Neural cell (in vitro differentiated cells): ENCODE results near the gene PGAM2. TPM values are rescaled to one million over a fixed set of nuclear protein-coding genes. Genes with fewer than 3 reads are reported as not detected.

Experiments used
- H2AFZ ChIP-seq: fragments of 200-600, 300-800 bp; sonication (generic), shearing (Covaris generic); 2 replicates; pipeline ENCODE4 v1.6.0; 2014; ENCODE audit warnings: low read depth, mild to moderate bottlenecking, antibody characterized with exemption, low read length, moderate library complexity
- H3F3A ChIP-seq: fragments of 200-600 bp; shearing (Covaris generic); 2 replicates; pipeline ENCODE4 v1.6.1; 2016; ENCODE audit warnings: mild to moderate bottlenecking, moderate library complexity, mixed read lengths, antibody characterized with exemption, low read length; ENCODE audit not compliant: insufficient read depth, poor library complexity, severe bottlenecking
- H3K27ac ChIP-seq: fragments of 200-600, 300-800 bp; sonication (generic), shearing (Covaris generic); 2 replicates; pipeline ENCODE4 v1.5.1; 2014; ENCODE audit warnings: mild to moderate bottlenecking, low read length, moderate library complexity
- H3K27me3 ChIP-seq: fragments of 300-800, 200-600 bp; sonication (generic), shearing (Covaris generic); 2 replicates; pipeline ENCODE4 v1.6.0; 2014; ENCODE audit warnings: mild to moderate bottlenecking, low read depth, low read length, moderate library complexity; ENCODE audit not compliant: insufficient read depth
- H3K36me3 ChIP-seq: fragments of 300-800, 200-600 bp; sonication (generic), shearing (Covaris generic); 2 replicates; pipeline ENCODE4 v1.5.1; 2014; ENCODE audit warnings: mild to moderate bottlenecking, antibody characterized with exemption, low read length, moderate library complexity; ENCODE audit not compliant: insufficient read depth
- H3K4me2 ChIP-seq: fragments of 300-800, 200-600 bp; sonication (generic), shearing (Covaris generic); 2 replicates; pipeline ENCODE4 v1.6.0; 2014; ENCODE audit warnings: mild to moderate bottlenecking, low read length
- H3K4me3 ChIP-seq: fragments of 300-800, 200-600 bp; sonication (generic), shearing (Covaris generic); 2 replicates; pipeline ENCODE4 v1.5.1; 2014; ENCODE audit warnings: mild to moderate bottlenecking, low read length, moderate library complexity
- H3K79me2 ChIP-seq: fragments of 200-600 bp; shearing (Covaris generic); replicated peaks from 2 replicates; pipeline ENCODE4 v1.6.0; 2014; ENCODE audit warnings: mild to moderate bottlenecking, low read length, moderate library complexity; ENCODE audit not compliant: insufficient read depth
- H3K9ac ChIP-seq: fragments of 300-800, 200-600 bp; sonication (generic), shearing (Covaris generic); 2 replicates; pipeline ENCODE4 v1.6.1; 2016; ENCODE audit warnings: mild to moderate bottlenecking, low read length, mixed read lengths
- H3K9me2 ChIP-seq: fragments of 200-600 bp; shearing (Covaris generic); 2 replicates; pipeline ENCODE4 v1.6.1; 2016; ENCODE audit warnings: mild to moderate bottlenecking, low read length, mixed read lengths; ENCODE audit not compliant: insufficient read depth
- H3K9me3 ChIP-seq: fragments of 200-600, 300-800 bp; sonication (generic), shearing (Covaris generic); 2 replicates; pipeline ENCODE4 v1.6.1; 2016; ENCODE audit warnings: mild to moderate bottlenecking, mixed run types, low read length, moderate library complexity, mixed read lengths
- H4K20me1 ChIP-seq: fragments of 200-600 bp; shearing (Covaris generic); 2 replicates; pipeline ENCODE4 v1.6.1; 2016; ENCODE audit warnings: mild to moderate bottlenecking, mixed run types; ENCODE audit not compliant: insufficient read depth
- CTCF ChIP-seq: fragments of 450-650 bp; IDR thresholded peaks from 2 replicates; pipeline ENCODE4 v1.5.1; 2014; ENCODE audit warnings: antibody characterized with exemption, mild to moderate bottlenecking, moderate library complexity; ENCODE audit not compliant: poor library complexity, severe bottlenecking
- EP300 ChIP-seq: fragments of 450-650 bp; conservative IDR thresholded peaks from 2 replicates; pipeline ENCODE4 v1.6.1; 2014; ENCODE audit warnings: antibody characterized with exemption, mild to moderate bottlenecking, moderate library complexity; ENCODE audit not compliant: poor library complexity, severe bottlenecking
- EZH2 ChIP-seq: fragments of 200-600, 300-800 bp; shearing (Covaris generic), sonication (generic); IDR thresholded peaks from 2 replicates; pipeline ENCODE4 v1.6.1; 2014; ENCODE audit warnings: antibody characterized with exemption, low read length, borderline replicate concordance, mild to moderate bottlenecking; ENCODE audit not compliant: insufficient read depth, poor library complexity, severe bottlenecking
- MXI1 ChIP-seq: fragments of 450-650 bp; conservative IDR thresholded peaks from 2 replicates; pipeline ENCODE4 v1.6.1; 2014; ENCODE audit warnings: antibody characterized with exemption, mild to moderate bottlenecking; ENCODE audit not compliant: poor library complexity, severe bottlenecking
- POLR2AphosphoS5 ChIP-seq: IDR thresholded peaks from 2 replicates; pipeline ENCODE4 v1.6.1; 2012
- RAD21 ChIP-seq: fragments of 450-650 bp; conservative IDR thresholded peaks from 2 replicates; pipeline ENCODE4 v1.6.1; 2014; ENCODE audit warnings: antibody characterized with exemption, mild to moderate bottlenecking, moderate library complexity
- SMC3 ChIP-seq: fragments of 450-650 bp; conservative IDR thresholded peaks from 2 replicates; pipeline ENCODE4 v1.6.1; 2014; ENCODE audit warnings: antibody characterized with exemption, mild to moderate bottlenecking, moderate library complexity; ENCODE audit not compliant: poor library complexity
- TAF1 ChIP-seq: IDR thresholded peaks from 2 replicates; pipeline ENCODE4 v1.6.1; 2012; ENCODE audit warnings: low read depth
- polyA plus RNA-seq: library from polyadenylated mRNA; depleted of rRNA; stranded (reverse); fragments of >200 nt; gene quantifications from 2 replicates; pipeline ENCODE4 v1.2.3, GENCODE V29; 2014
- TF ChIP-seq, protein P1 (sequence below): IDR thresholded peaks from 2 replicates; pipeline ENCODE4 v1.6.1; 2012; ENCODE audit warnings: borderline replicate concordance

Gene PGAM2
- polyA plus RNA-seq, 1 donor from 2014 or later, result not detected

GRCh38 chr7:44096326-44096881 lies 31.0 kb upstream of the PGAM2 start:
- H4K20me1 ChIP-seq, result no peaks in the 10 kb centered on the region
- no peak for TF ChIP-seq SMC3
- no peak for TF ChIP-seq MXI1
- TF ChIP-seq EP300, result no peak
- no peak for TF ChIP-seq TAF1
- TF ChIP-seq POLR2AphosphoS5, result no peak
- TF ChIP-seq RAD21, result no peak
- TF ChIP-seq, protein P1, sequence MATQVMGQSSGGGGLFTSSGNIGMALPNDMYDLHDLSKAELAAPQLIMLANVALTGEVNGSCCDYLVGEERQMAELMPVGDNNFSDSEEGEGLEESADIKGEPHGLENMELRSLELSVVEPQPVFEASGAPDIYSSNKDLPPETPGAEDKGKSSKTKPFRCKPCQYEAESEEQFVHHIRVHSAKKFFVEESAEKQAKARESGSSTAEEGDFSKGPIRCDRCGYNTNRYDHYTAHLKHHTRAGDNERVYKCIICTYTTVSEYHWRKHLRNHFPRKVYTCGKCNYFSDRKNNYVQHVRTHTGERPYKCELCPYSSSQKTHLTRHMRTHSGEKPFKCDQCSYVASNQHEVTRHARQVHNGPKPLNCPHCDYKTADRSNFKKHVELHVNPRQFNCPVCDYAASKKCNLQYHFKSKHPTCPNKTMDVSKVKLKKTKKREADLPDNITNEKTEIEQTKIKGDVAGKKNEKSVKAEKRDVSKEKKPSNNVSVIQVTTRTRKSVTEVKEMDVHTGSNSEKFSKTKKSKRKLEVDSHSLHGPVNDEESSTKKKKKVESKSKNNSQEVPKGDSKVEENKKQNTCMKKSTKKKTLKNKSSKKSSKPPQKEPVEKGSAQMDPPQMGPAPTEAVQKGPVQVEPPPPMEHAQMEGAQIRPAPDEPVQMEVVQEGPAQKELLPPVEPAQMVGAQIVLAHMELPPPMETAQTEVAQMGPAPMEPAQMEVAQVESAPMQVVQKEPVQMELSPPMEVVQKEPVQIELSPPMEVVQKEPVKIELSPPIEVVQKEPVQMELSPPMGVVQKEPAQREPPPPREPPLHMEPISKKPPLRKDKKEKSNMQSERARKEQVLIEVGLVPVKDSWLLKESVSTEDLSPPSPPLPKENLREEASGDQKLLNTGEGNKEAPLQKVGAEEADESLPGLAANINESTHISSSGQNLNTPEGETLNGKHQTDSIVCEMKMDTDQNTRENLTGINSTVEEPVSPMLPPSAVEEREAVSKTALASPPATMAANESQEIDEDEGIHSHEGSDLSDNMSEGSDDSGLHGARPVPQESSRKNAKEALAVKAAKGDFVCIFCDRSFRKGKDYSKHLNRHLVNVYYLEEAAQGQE, result no peak
- TF ChIP-seq CTCF, result no peak
- no peak for TF ChIP-seq EZH2
- no peaks in the 10 kb centered on the region for H3K9me2 ChIP-seq
- no peaks in the 10 kb centered on the region for H3K79me2 ChIP-seq
- H3K4me3 ChIP-seq, result no peak overlapping the region
- no peaks in the 10 kb centered on the region for H3K9me3 ChIP-seq
- no peak overlapping the region for H3K9ac ChIP-seq
- no peak overlapping the region for H3K27ac ChIP-seq
- no peaks in the 10 kb centered on the region for H3K27me3 ChIP-seq
- no peaks in the 10 kb centered on the region for H3F3A ChIP-seq
- no peak overlapping the region for H3K4me2 ChIP-seq
- H2AFZ ChIP-seq, result no peak overlapping the region
- H3K36me3 ChIP-seq, result no peaks in the 10 kb centered on the region

DNA sequence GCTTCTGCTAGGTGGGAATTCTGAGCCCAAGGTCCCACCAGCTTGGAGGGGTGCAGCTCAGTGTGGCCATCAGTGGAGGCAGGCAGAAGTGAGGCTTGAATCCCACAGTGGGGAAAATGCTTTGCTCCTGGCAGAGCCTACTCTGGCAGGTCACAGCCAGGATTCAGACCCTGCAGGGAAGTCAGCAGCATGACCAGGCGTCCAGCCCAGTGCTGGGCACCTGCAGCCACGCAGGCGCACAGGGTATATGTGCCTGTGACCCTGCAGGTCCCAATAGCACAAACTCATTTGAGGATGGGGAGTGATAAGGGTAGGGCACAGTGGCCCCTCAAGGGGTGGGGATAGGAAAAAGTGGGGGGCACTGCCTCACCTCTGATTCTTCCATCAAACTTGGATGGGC lies 30.4 kb upstream of the PGAM2 start:
- TF ChIP-seq POLR2AphosphoS5 (no peak), SMC3 (no peak), EP300 (no peak), EZH2 (no peak), RAD21 (no peak)
- H3K27ac ChIP-seq, result no peak overlapping the region
- no peaks in the 10 kb centered on the region for H3K79me2 ChIP-seq
- no peaks in the 10 kb centered on the region for H3F3A ChIP-seq
- no peak overlapping the region for H3K9ac ChIP-seq
- H3K27me3 ChIP-seq, result no peaks in the 10 kb centered on the region
- H3K4me3 ChIP-seq, result no peak overlapping the region
- no peaks in the 10 kb centered on the region for H3K9me2 ChIP-seq
- no peak overlapping the region for H2AFZ ChIP-seq
- no peaks in the 10 kb centered on the region for H4K20me1 ChIP-seq
- no peaks in the 10 kb centered on the region for H3K9me3 ChIP-seq
- no peaks in the 10 kb centered on the region for H3K36me3 ChIP-seq
- no peak overlapping the region for H3K4me2 ChIP-seq
